Transverse colon (tissue), 4 donors: Measurements from ENCODE around the gene ACTN1. TPM values are rescaled to one million over a fixed set of nuclear protein-coding genes. Genes with fewer than 3 reads are reported as not detected.

Experiments used
- DNase-seq: peaks from one replicate; pipeline ENCODE4 v3.0.0-alpha.2; 2019
- H3K27ac ChIP-seq, 4 donors: fragments of 200-600 bp; sonication (generic); 2 replicates each; pipeline ENCODE4 v1.5.1; 2016 to 2018; ENCODE audit warnings: inconsistent platforms in 4 of 4
- H3K27me3 ChIP-seq: fragments of 200-600 bp; sonication (generic); 2 replicates; pipeline ENCODE4 v1.5.1; 2017; ENCODE audit warnings: inconsistent platforms
- H3K36me3 ChIP-seq, 4 donors: fragments of 200-600 bp; sonication (generic); 2 replicates each; pipeline ENCODE4 v1.5.1; 2017 to 2019; ENCODE audit warnings: inconsistent platforms in 4 of 4
- H3K4me1 ChIP-seq, 4 donors: fragments of 200-600 bp; sonication (generic); 2 replicates each; pipeline ENCODE4 v1.5.1; 2017 to 2020; ENCODE audit warnings: inconsistent platforms in 4 of 4
- H3K4me3 ChIP-seq, 4 donors: fragments of 200-600 bp; sonication (generic); 1 replicate in 1 of 4; 2 replicates in 3 of 4; pipeline versions ENCODE4 v1.5.1 to v1.6.1; 2017 to 2019; ENCODE audit warnings: inconsistent platforms in 4 of 4
- H3K9me3 ChIP-seq, 2 donors: fragments of 200-600 bp; sonication (generic); 2 replicates each; pipeline ENCODE4 v1.5.1; 2017 to 2019; ENCODE audit warnings: inconsistent platforms in 2 of 2
- EP300 ChIP-seq: sonication (generic); formaldehyde crosslinking; IDR thresholded peaks from one replicate; pipeline ENCODE4 v1.6.1; 2017; ENCODE audit warnings: antibody characterized with exemption, low read depth
- POLR2A ChIP-seq: fragments of 450-650 bp; IDR thresholded peaks from one replicate; pipeline ENCODE4 v1.6.1; 2016; ENCODE audit warnings: antibody characterized with exemption, mild to moderate bottlenecking, moderate library complexity
- POLR2AphosphoS5 ChIP-seq, 3 donors: sonication (generic); formaldehyde crosslinking; IDR thresholded peaks; one replicate each; pipeline ENCODE4 v1.6.1; 2016; ENCODE audit warnings: antibody characterized with exemption in 3 of 3
- WGBS, 2 donors: methylation state at CpG; one replicate each; pipeline ENCODE4 v1.1.5; 2018; ENCODE audit warnings: low coverage in 1 of 2; 5-methylcytosine and 5-hydroxymethylcytosine counted together
- in situ Hi-C, 4 donors: fragments of 200-750 bp; cut with MboI; loops; one replicate each; pipeline versions ENCODE4 v1.15.0 to v1.15.1; 2017; ENCODE audit warnings: low sequenced_read_pairs in 3 of 4, low pct_ligation_motif_present in 1 of 4, low pct_unique_long_range_greater_than_20kb in 1 of 4
- intact Hi-C: fragments of 100-400 bp; cut with DNase I; formaldehyde crosslinking; loops from one replicate; pipeline ENCODE4 v1.15.1; 2023; ENCODE audit warnings: low total_unique reads
- total RNA-seq, 4 donors: library from RNA; depleted of rRNA; stranded (reverse); fragments of >200 nt; gene quantifications; one replicate each; pipeline ENCODE4 v1.1.0, GENCODE V29; 2016
- TF ChIP-seq, protein P1 (sequence below), 5 experiments: fragments of 200-600 bp in 3 of 5; fragments of 450-650 bp in 2 of 5; sonication (generic) in 3 of 5; IDR thresholded peaks; 1 replicate in 2 of 5; 2 replicates in 3 of 5; pipeline ENCODE4 v1.5.1; 2016 to 2017; ENCODE audit warnings: antibody characterized with exemption in 5 of 5, inconsistent platforms in 3 of 5, mild to moderate bottlenecking in 2 of 5, moderate library complexity in 1 of 5

Gene ACTN1
- total RNA-seq, 4 donors from 2014 or later: 127 to 403 (median 197) TPM

DNA sequence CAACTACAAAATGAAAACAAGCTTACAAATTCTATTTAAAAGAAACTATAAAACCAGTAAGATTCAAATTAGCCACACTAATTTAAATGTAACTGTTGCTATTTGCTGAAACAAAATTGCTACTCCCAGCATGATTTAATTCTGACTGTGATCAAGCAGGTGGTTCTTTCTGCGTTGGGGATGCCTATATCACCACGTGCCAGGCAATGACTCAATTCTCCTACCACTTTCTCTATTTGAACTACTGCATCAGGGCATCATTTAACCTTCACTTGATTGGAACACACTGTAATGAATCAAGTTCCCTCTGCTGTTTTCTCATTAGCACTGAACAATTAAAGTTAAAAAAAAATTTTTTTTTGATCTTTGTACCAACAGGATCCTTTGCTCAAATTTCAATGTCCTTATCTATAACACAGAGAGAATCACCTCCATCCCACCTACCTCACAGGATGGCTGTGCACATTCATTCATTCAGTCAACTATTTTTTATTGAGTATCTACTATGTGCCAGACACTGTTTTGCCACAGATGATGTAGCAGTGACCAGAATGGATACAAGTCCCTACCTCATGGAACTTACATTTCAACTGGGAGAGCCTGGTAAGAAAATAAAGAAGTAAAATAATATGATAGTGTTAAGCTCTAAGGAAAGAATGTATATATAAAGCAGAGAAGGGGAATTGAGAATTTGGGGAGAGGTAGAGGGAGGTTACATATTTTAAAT lies 8.0 kb upstream of the ACTN1 start:
- no peak for DNase-seq
- Histone ChIP-seq H3K27me3 (no peaks in the 10 kb centered on the region), H3K27ac (no peak overlapping the region), H3K4me3 (no peak overlapping the region), H3K9me3 (no peaks in the 10 kb centered on the region), H3K4me1 (peaks cover 0 to 3% (median 0%) of the 10 kb centered on the region in 4 donors), H3K36me3 (no peaks in the 10 kb centered on the region)
- intact Hi-C loops: loop anchor here (10.0 kb wide), 2 partner anchors 58 to 1832 kb away; no protein-coding TSS in a partner anchor
- WGBS, 2 donors: 45 to 46% methylated on average over 2 of the region's 2 CpGs
- TF ChIP-seq, protein P1, sequence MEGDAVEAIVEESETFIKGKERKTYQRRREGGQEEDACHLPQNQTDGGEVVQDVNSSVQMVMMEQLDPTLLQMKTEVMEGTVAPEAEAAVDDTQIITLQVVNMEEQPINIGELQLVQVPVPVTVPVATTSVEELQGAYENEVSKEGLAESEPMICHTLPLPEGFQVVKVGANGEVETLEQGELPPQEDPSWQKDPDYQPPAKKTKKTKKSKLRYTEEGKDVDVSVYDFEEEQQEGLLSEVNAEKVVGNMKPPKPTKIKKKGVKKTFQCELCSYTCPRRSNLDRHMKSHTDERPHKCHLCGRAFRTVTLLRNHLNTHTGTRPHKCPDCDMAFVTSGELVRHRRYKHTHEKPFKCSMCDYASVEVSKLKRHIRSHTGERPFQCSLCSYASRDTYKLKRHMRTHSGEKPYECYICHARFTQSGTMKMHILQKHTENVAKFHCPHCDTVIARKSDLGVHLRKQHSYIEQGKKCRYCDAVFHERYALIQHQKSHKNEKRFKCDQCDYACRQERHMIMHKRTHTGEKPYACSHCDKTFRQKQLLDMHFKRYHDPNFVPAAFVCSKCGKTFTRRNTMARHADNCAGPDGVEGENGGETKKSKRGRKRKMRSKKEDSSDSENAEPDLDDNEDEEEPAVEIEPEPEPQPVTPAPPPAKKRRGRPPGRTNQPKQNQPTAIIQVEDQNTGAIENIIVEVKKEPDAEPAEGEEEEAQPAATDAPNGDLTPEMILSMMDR (IDR thresholded peaks at IDR 0.05): no peak
- TF ChIP-seq POLR2A (no peak), EP300 (no peak), POLR2AphosphoS5 (IDR thresholded peaks at IDR 0.05) (no peak)
- in situ Hi-C loops: no loop called here

GRCh38 chr14:68986225-68986624 lies 7.1 kb upstream of the ACTN1 start:
- H3K27ac ChIP-seq: peak overlapping the region in 1 of 4 donors; percentile 28
- WGBS, 2 donors: 65 to 70% methylated on average over 2 of the region's 2 CpGs
- no peak for DNase-seq
- no peaks in the 10 kb centered on the region for H3K27me3 ChIP-seq
- H3K4me1 ChIP-seq: peaks cover 0 to 3% (median 1%) of the 10 kb centered on the region in 4 donors
- in situ Hi-C loops (no loop called here), intact Hi-C loops (loop anchor here (10.0 kb wide), 2 partner anchors 59 to 1831 kb away; no protein-coding TSS in a partner anchor)
- H3K4me3 ChIP-seq: no peak overlapping the region
- H3K36me3 ChIP-seq: no peaks in the 10 kb centered on the region
- no peaks in the 10 kb centered on the region for H3K9me3 ChIP-seq
- TF ChIP-seq POLR2AphosphoS5 (IDR thresholded peaks at IDR 0.05): no peak

GRCh38 chr14:68984686-68985085 lies 5.6 kb upstream of the ACTN1 start:
- 69% methylated on average over 1 of the region's 1 CpG; no CpG with 5 or more reads in 1 of the 2 donors for WGBS, 2 donors
- peaks cover 0 to 15% (median 12%) of the 10 kb centered on the region in 4 donors for H3K4me1 ChIP-seq
- no peaks in the 10 kb centered on the region for H3K9me3 ChIP-seq
- intact Hi-C loops (loop anchor here (10.0 kb wide), 2 partner anchors 60 to 1830 kb away; no protein-coding TSS in a partner anchor), in situ Hi-C loops (no loop called here)
- no peak overlapping the region for H3K4me3 ChIP-seq
- TF ChIP-seq, protein P1 (IDR thresholded peaks at IDR 0.05): no peak
- TF ChIP-seq POLR2AphosphoS5 (IDR thresholded peaks at IDR 0.05): no peak
- H3K27me3 ChIP-seq: no peaks in the 10 kb centered on the region
- no peaks in the 10 kb centered on the region for H3K36me3 ChIP-seq
- H3K27ac ChIP-seq: no peak overlapping the region
- no peak for DNase-seq

DNA sequence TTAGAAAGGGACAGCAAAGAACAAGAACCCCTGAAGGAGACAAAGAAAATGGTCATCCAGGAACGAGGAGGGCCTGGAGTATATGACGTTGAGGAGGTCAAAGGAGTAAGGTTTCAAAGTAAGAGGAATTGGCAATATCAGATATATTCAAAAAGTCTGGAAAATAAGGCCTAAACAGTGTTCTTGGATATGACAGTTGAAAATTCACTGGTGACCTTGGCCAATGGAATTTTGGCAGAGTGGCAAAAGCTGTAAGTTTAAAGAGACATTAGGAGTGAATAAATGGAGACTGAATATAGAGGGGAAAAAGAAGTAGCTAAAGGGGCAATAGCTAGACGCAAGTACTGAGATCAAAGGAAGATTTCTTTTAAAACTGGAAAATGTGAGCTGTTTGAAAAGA lies 4.1 kb upstream of the ACTN1 start:
- intact Hi-C loops: loop anchor here (10.0 kb wide), 2 partner anchors 62 to 1828 kb away; no protein-coding TSS in a partner anchor
- 85 to 90% methylated on average over 2 to 3 of the region's 3 CpGs for WGBS, 2 donors
- DNase-seq: no peak

More for the DNA sequence above, 4.1 kb upstream of the ACTN1 start:
- H3K27me3 ChIP-seq: no peaks in the 10 kb centered on the region
- H3K4me1 ChIP-seq: peaks cover 0 to 15% (median 12%) of the 10 kb centered on the region in 4 donors
- H3K36me3 ChIP-seq: no peaks in the 10 kb centered on the region
- H3K4me3 ChIP-seq: no peak overlapping the region
- no peak for TF ChIP-seq EP300
- TF ChIP-seq, protein P1 (IDR thresholded peaks at IDR 0.05): no peak
- H3K27ac ChIP-seq: peak overlapping the region in 3 of 4 donors; percentile 22 to 96 (median 51)
- in situ Hi-C loops: no loop called here
- H3K9me3 ChIP-seq: no peaks in the 10 kb centered on the region
